Measurements from ENCODE around the gene PROSER2.

DNA sequence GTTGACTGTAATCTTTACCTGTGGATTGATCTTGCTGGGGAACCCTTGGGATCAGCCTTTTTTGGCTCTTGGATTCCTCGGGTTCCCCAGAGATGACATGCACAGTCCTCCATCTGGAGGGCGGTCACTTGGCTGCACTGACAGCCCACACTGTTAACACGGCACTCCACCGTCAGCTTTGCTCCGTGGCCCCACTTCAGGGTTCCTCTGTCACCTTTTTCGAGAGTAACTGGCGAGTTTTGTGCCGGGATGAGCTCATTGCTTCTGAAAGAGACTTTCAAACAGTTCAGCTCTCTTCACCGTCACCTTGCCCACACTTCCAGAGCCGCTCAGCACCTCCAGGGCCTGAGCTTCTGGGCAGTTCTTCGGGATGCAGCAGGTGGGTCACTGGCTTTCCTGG lies 42.4 kb downstream of the PROSER2 start:
- TF ChIP-seq CTCF (IDR thresholded peaks at IDR 0.05), result no peak
- TF ChIP-seq POLR2AphosphoS5 (IDR thresholded peaks at IDR 0.05), result no peak
